ENCODE measurements around the gene BMP8B.
"Not testable (repeated sequence)": the region's sequence is repeated elsewhere in the genome, so short reads cannot be mapped to it uniquely, and the experiment has no call there.

- TF ChIP-seq EZH2 (IDR thresholded peaks at IDR 0.05; ENCODE audit: low read depth, low read length, severe bottlenecking); RAD21 (IDR thresholded peaks at IDR 0.05 in 1 of 2, conservative IDR thresholded peaks at IDR 0.05 in 1 of 2; ENCODE audit: low read depth in 2 of 2, low read length in 2 of 2); ASH2L (IDR thresholded peaks at IDR 0.05; ENCODE audit: low read length); CTCF (IDR thresholded peaks at IDR 0.05; ENCODE audit: control extremely low read depth in 1 of 3, insufficient read depth in 1 of 3, low read depth in 1 of 3, low read length in 3 of 3); GTF2F1 (IDR thresholded peaks at IDR 0.05; ENCODE audit: borderline replicate concordance, low read depth, low read length); JUN (IDR thresholded peaks at IDR 0.05; ENCODE audit: low read depth, low read length); POLR2A (IDR thresholded peaks at IDR 0.05; ENCODE audit: control extremely low read depth in 1 of 2, low read depth in 2 of 2, low read length in 2 of 2); E2F6 (IDR thresholded peaks at IDR 0.05): not testable (repeated sequence)
These were observed 15.2 kb downstream of the BMP8B start for GRCh38 chr1:39773369-39773979.
